Activated naive CD4-positive, alpha-beta T cell treated with anti-CD3 and anti-CD28 coated beads, Interleukin-2, amount 50 U/mL, for 16 hours (primary cell): Measurements from ENCODE around the gene TACR1.

ENCODE experiments used
- DNase-seq: peaks from one replicate; pipeline ENCODE4 v3.0.0-alpha.2; 2020

Gene TACR1

DNA sequence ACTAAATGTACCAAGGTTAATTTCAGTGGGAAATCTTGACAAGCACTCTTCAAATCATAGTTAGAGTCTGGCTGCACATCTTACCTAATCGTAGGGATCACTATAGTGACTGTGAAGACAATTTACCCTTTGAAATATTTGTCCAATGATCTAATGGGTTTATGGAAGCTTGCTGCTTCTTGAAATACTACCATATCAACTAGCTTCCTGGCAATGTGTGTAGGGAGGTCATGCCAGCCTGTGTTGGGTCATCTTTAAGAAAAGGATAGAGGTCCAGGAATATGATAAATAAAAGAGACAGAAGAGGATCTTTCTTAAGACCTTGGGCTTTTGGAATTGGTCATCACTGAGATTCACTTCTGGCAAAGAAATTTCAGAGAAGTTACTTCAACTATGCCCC lies 156.5 kb downstream of the TACR1 start:
- no peak for DNase-seq

DNA sequence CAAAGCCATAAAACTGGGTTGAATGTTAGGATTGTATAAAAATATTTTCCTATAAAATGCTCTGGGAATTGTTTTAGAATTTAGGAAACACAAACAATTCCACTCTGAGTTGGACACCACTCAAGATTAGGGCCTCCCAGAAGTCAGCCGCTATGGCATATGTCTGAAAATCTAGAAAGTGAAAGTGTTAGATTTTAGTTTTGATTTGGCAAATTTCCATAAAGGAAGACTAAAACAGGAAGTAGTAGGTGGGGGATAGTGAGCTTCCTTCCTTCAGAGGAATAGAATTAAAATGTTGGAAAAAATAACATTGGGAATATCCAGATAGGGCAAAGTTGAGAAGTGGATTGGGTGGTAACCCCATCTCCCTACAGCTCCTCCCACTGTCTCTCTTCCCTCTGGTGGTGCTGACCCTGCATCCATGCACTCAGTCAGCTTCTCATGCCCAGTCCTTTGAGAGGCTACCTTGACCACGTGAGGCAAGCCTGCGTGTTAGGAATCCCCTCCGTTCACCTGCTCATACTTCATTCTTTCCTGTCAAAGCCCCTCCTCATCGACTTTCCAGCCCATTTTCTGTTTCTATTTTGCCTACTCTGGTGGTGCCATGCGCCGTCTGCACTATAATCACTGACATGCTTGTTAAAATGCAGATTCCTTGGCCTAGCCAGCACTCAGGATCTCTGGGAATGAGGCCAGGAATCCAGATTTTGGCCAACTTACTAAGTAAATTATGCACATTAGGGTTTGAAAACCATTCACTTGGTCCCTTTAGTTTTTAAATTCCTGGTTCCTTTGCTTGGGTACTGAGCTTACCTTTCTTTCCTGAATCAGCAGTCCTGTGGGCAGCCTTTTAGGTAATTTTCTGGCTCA lies 157.4 kb downstream of the TACR1 start:
- DNase-seq, result no peak

DNA sequence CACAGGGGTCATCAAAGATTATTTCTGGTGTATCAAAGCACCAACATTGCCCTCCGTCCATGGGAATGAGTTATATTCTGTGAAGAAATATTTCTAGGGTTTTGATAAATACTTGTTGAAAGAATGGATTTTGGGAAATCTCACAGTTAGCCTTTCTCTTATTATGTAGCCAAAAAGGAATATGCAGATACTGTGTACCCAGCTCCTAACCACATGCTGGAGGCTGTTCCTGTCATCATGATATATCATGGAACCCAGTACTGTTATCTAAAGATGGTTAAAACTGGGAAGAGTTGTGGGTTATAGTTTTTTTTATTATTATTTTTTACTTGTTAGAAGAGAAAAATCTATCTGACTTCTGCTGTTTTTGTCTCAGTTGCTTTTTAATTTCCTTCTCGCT lies 158.1 kb downstream of the TACR1 start:
- DNase-seq, result no peak

DNA sequence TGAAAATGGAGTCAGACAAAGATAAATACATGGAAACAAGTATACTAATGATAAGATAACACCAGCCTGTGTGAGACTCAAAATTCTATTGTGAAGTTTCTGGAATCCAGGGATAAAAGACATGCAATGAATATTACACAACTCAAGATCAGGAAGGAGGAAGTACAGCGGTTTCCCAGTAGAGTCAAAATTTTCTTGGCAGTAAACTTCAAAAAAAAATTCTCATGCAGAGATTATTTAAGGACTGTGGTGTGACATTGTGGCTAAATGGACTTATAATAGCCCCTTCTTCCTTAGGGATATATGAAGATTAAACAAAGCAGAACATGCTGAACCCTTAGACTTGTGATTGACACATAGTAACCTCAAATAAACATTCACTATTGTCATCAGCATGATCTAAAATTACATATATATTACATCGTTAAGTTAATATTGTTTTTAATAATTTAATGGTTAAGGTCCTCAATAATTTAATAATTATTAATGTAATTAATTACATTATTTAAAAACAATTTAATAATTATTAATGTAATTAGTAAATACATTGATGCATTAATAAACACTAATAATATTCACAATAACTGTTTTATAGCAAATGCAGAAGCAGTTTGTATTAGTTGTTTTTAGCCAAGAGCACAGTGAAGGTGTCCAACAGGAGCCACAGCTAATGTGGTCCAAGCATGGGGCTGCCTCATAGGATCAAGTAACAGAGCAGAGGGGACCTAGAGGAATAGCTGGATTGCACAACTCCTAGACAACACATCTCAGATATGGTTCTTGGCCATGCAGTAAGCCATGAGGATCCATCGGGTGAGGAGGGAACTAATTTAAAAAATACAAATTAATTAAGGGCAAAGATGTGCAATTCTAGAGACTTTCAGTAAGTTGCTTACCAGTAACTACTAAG lies 163.6 kb downstream of the TACR1 start:
- no peak for DNase-seq

DNA sequence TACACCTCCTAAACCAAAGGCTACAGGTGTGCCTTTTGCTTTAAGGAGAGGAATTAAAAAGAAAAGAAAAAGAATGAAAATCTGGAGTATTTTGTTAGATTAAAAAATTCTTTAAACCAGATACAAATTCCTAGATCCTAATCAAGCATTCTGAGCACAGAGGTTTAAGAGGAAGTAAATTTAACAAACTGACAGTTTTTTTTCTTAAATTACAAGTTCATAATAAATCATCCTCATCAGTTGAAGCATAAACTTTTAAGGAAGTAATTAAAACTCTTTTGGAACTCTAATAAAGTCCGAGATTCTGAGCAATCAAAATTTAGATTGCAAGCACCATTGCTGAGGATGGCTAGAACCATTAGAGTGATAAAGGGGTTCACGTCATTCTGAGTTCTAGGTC lies 165.8 kb downstream of the TACR1 start:
- no peak for DNase-seq

DNA sequence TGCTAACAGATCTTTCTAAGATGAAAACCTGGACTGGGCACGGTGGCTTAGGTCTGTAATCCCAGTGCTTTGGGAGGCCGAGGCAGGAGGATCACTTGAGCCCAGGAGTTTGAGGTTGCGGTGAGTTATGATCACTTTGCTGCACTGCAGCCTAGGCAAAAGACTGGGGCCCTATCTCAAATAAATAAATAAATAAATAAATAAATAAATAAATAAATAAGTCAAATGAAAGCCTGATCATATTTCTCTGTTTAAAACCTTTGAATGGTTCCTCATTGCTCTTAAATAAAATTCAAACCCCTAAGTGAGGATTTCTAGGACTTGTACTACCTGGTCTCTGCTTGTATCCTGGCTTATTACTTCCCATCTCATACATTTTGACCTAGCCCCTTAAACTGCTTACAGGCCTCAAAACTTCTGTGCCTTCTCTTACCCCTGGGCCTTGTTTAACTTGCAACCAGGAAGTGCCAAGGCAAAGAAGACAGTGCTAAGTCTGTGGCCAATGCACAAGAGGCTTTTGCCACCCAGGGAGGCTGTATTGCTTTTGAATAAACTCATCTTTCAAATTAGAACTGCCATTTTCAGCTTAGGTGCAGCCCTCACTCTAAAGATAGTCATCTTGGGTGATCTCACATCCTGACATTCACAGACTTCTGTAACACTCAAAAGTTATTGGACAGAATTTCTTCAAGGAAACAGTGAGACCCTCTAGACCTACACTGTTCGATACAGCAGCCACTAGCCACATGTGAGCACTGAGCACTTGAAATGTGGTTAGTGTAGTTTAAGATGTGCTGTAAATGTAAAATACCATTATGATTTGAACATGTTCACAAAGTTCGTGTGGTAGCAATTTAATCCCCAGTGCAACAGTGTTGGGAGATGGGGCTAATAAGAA lies 167.2 kb downstream of the TACR1 start:
- DNase-seq, result no peak

DNA sequence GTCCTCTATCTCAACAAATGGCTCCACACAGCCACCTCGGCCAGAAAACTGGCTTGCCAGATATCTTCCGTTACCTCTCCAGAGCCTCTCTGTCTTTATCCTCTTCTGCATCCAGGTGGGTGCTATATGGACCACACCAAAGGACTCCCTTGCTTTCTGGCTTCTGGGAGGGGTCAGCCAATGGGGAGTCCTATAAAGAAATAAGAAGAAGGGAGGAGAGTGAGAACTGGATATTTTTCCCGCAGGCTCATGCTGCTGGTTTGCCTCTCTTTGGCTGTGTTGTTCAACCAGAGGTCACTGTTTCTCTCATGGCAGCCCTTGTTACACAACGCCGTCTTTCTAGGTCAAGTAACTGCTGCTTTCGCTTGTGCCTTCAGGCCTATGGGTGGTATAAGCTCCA lies 168.1 kb downstream of the TACR1 start:
- no peak for DNase-seq

DNA sequence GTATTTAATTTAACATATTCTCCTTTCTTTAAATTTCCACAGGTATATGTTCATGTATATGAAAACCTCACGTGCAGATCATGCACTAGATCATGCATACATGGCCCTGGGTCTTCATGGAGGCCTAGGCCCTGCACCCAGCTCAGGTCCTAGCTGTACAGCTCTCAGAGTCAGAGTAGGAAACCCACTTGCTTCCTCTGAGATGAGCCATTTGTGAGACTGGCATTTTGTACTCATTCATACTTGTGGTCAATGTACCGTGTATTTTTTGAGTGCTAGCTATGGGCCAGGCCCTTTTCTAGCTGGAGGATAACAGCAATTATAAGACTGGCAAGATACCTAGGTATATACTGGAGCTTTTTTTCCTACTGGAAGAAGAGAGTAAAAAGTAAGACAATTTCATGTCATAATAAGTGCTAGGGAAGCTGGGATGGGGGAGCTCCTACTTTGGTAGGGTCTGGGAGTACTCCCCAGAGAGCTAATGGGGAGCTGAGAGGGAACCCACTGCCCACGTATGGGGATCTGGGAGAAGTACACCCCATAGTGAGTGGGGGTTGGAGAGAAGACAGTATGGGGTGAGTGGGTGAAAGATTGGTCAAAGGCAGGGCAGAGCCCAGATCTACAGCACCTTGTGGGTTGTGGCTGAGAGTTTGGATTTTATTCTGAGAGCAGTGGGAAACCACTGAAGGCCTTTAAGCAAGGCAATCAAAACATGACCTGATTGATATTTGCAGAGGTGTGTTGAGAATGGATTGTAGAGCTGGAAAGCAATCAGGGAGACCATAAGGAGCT lies 168.9 kb downstream of the TACR1 start:
- DNase-seq, result no peak

DNA sequence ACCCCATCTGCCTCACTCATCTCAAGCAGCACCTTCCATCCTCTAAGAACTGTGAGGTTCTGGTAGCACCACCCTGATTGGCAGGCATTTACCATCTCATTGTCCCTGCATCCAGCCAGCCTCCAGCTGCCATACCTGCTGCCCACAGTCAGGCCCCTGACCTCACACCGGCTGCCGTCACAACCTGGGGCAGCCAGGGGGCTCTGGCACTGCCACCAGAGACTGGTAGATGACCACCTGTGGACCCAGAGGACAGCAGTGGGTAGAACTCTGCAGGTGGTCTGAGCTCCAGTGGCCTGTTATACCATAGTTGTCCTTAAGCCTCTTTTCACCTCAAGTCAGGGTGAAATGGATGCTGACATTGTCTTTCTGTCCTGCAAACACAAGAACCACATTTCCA lies 171.4 kb downstream of the TACR1 start:
- no peak for DNase-seq

DNA sequence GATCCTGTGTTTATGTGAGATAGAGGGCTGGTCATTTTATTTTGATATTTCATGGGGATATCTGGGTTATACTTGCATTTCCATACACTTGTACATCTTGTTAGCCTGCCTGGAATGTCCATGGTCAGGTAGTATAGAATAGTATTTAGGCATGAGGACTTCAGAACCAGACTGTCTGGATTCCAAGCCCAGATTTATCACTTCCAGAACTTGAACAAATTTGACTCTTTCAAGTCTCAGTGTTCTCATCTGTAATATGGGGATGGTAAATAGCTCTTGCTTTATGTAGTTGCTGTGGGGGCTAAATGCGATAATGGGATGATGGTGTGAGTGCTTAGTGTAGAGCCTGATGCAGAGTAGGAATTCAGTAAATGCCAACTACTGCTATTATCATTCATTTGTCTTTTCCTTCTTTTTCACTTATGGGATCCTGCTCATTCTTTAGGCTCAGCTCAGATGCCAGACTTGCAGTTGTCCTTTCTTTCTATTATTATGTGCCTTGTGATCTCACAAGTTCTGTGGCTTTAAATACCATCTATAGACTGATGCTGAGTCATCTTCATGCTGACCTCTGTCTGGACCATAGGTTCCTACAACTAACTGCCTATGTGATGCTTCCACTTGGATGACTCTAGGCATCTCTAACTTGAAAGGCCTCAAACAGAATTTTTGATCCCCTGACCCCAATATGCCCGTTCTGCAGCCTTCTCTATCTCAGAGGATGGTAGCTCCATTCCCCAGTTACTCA lies 173.5 kb downstream of the TACR1 start:
- no peak for DNase-seq

DNA sequence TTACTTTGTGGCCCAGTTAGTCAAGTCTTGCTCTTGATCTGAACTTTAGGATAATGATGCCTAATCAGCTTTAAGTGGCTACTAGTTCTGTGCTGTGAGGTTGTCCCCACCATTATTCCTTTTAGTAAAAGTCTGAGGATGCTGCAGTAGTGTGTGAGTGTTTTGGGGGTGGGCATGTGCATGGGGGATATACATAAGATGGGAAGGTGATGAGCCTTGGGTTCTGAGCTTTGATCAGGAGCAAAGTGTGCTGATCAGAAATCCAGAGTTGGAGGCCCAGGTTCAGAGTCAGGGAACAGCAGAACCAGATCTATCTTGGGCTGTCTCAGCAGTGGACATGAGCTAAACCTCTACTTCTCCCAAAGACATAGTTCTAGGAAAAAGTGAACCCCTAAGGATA lies 174.1 kb downstream of the TACR1 start:
- DNase-seq, result no peak

DNA sequence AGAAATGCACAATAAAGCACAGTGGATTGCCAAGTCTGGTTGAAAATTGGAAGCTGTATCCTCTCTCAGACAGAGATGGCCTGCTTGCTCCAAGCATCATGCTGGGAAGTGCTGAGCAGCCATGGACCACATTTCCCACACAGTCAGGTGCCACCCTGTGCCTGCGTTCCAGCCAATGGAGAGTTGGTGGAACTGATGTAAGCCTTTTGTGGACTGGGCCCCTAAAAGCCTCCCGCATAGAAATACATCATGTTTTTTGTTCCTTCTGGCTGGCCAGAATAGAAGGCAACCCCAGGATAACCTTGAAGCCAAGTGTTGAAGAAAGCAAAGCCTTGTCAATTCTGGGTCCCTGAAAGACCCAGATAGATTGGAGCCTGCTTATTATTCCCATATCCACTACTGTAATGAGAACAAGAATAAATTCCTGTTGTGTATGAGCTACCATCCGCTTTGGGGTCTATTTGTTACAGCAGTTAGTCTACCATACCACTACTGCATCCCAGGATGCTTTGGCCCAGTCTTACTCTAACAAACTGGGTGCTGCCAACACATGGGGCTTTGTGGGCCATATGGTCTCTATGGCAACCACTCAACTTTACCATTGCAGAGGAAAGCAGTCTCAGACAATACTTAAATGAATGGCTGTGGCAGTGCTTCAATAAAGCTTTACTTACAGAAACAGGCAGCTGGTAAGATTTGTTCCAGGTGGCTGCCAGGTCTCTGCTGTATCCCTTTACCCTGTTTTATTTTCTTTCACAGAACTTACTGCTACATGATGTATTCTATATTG lies 175.5 kb downstream of the TACR1 start:
- no peak for DNase-seq

DNA sequence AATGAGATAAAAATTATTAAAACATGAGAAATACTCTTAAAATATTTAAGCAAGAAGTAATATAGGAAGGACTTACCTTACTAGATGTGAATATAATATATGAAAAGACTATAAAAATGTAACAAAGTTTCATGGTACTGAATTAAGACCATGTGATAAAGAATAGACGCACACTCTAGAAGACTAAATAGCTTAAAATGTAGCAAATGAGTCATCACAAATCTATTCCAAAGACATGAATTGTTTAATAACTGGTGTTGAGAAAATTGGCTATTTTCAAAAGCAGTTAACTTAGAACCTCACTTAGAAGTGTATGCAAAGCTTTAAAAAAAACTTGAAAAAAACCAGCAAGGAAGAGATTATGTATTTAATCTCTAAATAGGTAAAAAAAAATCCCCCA lies 176.8 kb downstream of the TACR1 start:
- DNase-seq, result no peak

DNA sequence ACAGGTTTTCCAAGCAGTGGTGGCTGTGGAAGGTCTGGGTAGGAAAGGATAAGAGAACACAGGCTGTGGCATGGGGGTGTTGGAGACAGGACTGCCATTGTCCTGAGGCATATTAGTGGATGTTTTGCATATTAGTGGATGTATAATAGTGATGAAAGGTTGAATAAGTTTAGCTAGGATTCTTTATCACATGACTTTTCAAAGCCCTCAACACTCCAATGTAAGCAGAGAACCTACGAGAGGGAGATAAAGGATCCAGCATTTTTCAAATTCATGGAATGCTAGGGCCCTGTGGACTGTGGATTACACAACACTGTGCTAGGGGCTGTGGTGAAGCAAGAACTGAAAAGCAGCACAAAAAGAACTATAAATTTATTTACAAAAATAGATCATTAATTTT lies 177.6 kb downstream of the TACR1 start:
- no peak for DNase-seq

DNA sequence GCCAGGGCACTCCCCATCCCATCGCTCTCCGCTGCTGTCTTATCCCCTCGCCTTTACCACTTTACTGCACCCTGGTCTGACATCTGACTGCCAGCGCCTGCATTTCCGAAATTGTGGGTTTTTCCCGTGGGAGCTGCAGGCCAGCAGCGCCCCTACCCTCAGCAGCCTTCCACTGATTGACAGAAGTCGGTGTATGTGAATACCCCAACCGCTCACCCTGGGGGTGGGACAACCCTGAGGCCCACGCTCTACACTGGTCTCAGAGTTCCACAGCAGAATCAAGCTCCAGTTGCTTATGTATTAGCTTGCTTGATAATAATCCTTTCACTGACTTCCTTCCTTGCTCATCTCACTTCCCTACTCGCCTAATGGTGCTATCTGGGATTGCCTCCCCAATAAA lies 178.8 kb downstream of the TACR1 start:
- DNase-seq, result no peak

DNA sequence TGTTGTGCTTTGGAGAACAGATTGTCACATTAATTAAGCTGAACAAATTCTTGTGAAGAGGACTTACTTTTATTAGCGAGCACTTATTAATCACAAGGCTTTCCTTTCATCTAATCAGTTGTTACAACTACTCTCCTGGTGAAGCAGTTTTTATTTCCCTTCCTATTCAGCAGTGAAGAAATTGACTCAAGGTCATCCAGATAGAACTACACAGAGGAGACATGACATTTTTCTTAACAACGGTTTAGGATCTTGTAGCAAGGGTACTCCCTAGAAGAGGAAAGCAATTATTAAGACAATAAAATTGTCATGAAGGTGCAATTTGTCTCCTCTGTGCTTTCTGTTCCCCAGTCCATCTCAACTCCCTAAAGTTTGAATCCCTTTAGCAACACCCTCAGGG lies 179.5 kb downstream of the TACR1 start:
- no peak for DNase-seq

DNA sequence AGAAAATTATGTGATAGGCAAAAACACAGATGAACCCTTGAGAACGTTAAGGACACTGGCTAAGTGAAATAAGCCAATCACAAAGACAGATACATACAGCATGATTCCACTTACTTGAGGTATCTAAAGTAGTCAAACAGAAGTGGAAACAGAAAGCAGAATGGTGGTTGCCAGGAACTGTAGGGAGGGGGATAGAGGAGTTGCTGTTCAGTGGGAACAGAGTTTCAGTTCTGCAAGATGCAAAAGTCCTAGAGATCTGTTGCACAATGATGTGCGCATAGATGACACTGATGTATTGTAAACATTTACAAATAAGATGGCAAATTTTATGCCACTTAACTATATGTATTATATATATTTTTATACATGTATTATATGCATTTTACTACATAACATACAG lies 181.2 kb downstream of the TACR1 start:
- no peak for DNase-seq

DNA sequence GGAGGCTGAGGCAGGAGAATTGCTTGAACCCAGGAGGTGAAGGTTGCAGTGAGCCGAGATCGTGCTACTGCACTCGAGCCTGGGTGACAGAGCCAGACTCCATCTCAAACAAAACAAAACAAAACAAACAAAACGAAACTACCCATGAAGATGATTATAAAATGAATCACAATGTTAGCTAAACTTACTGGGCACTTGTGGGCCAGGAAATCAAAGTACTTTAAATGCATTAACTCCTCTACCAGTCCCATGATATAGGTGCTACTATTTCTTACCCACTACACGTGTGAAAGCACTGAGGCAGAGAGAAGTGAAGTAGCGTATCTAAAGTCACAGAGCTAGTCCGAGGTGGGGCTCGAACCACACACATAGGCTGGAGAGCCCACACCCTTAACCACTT lies 187.2 kb downstream of the TACR1 start:
- DNase-seq, result no peak

DNA sequence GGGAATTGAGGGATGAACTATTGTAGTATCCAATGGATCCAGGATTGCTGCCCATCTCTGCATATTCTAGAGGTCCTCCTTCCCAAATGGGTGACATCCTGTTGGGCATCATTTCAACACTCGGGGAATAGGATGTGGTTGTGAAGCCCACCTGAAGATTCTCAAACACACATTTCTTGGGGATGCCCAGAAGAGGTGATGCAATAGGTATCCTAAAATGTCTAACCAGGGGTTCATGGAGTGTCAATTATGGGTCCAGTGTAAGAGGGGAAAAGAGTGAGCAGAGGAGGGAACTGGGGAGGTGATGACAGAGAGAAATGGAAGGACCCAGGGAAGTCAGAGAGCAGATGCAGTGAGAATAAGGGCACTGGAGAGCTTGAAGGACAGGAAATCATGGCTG lies 188.7 kb downstream of the TACR1 start:
- DNase-seq, result no peak

DNA sequence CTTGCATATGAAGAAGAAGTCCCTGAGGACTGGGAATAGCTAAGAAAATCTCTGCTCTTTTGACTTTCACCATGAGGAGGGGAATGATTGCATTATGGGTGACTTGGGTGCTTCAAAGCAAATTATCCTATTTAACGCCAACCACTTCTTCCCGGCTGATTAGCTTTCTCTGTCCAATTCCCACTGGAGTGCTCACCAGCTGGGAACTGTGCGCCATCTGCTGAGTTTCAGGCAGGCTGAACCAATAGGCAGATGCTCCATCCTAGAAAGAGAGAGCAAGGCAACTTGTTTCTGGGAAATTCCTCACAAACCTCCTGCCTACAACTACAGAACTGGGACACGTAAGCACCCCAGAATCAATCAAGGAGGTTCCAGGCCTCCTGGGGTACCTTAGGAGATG lies 191.5 kb downstream of the TACR1 start:
- no peak for DNase-seq

DNA sequence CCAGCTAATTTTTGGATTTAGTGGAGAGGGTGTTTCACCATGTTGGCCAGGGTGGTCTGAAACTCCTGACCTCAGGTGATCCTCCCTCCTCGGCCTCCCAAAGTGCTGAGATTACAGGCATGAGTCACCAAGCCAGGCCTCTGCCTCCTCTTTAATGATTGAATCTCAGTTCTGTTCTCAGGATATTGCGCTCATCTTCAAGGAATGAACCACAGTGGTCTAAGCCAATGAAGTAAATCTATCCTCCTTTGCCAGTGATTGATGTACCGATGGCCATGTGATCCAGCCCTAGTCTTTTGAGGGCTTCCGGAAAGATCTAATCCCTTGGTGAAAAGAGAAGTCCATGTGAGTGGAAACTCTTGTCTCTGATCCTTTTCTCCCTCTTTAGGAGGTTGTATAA lies 192.3 kb downstream of the TACR1 start:
- DNase-seq, result no peak
